ENCODE measurements around the gene ITGA5. TPM values are rescaled to one million over a fixed set of nuclear protein-coding genes. Genes with fewer than 3 reads are reported as not detected.

ITGA5 gene
- total RNA-seq, 1 experiment from 2014 or later: 8.0 TPM

DNA sequence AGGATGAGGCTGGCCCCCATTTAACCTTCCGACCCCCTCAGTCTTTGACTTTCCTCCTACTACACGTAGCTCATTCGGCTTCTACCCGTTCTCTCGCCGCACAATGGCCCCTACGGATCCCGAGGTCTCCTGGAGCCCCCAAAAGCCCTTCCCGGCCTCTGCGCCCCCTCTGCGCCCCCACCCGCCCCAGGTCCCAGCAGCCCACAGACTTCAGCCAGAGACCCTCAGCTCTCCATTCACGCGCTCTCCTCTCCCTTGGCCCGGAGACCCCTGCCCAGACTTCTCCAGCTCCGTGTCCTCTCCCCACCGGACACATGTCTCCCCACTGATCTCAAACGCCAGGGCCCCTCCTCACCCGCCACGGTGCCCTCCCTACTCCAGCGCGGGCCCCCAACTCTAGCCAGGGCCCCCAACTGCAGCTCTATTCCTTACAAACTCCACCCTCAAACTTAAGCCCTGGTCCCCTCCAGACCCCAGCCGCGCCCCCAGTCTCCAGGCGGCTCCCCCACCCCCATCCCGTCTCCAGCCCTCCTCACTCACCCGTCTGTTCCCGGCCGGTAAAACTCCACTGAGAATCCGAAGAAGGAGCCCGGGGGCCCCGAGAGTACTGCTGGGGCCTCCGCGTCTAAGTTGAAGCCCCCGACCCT is 502 bp downstream of the ITGA5 start:
- intact Hi-C loops (cut with micrococcal nuclease; ENCODE audit: unreplicated experiment): no loop called here
- Mint-ChIP-seq H3K27ac (ENCODE audit: unreplicated experiment) (peak overlapping the region; percentile 33), H3K4me1 (ENCODE audit: low read depth, unreplicated experiment) (peaks cover 36% of the 10 kb centered on the region), H3K36me3 (ENCODE audit: insufficient read depth, unreplicated experiment) (peaks cover 16% of the 10 kb centered on the region), H3K9me3 (ENCODE audit: low read depth, unreplicated experiment) (no peaks in the 10 kb centered on the region), H3K27me3 (ENCODE audit: unreplicated experiment) (peaks cover 29% of the 10 kb centered on the region), H3K4me3 (ENCODE audit: low read depth, unreplicated experiment) (peak overlapping the region; percentile 82)
- TF ChIP-seq, protein P1, sequence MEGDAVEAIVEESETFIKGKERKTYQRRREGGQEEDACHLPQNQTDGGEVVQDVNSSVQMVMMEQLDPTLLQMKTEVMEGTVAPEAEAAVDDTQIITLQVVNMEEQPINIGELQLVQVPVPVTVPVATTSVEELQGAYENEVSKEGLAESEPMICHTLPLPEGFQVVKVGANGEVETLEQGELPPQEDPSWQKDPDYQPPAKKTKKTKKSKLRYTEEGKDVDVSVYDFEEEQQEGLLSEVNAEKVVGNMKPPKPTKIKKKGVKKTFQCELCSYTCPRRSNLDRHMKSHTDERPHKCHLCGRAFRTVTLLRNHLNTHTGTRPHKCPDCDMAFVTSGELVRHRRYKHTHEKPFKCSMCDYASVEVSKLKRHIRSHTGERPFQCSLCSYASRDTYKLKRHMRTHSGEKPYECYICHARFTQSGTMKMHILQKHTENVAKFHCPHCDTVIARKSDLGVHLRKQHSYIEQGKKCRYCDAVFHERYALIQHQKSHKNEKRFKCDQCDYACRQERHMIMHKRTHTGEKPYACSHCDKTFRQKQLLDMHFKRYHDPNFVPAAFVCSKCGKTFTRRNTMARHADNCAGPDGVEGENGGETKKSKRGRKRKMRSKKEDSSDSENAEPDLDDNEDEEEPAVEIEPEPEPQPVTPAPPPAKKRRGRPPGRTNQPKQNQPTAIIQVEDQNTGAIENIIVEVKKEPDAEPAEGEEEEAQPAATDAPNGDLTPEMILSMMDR (IDR thresholded peaks at IDR 0.05; ENCODE audit: unreplicated experiment): no peak
- no TSS peak for BruUV-seq (replicated peaks)
- DNase-seq: no peak
- CTCF ChIA-PET: interaction anchor here (0.9 to 1.3 kb wide), 2 partner anchors 19 kb away, joined by 3 to 5 read pairs; no protein-coding TSS in a partner anchor

DNA sequence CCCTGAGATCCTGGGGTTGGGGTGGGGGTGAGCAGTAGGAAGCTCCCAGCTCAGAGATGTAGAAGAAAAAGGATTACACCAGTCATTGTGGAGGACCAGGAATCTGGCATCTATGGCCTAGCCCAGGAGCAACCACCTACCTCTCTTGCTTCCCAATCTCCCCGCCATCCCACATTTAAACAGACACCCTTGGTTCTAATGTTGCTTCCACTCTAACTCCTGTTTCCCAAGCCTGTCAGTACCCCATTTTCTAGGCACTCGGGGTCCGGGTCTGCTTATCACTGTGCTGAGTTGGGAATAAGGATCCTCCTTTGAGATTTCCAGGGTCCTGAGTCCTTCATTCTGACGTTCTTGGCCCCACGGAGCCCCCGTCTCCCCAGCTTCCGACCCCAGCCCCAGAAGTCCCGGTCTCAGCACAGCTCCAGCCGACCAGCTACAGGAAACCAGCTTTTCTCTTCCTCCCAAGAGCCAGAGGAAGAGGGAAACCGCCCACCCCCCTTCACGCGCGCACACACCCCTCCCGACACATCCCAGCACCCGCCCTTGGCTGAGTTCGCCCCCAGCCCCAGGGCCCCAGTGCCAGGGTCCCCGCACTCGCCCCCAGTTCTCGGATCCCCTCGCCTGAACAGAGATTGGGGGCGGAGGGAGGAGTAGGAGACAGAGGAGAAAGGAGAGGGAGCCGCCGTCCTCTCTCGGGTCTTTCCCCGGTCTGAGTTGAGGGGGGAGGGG is 1.2 kb downstream of the ITGA5 start:
- BruUV-seq (replicated peaks): no TSS peak

DNA sequence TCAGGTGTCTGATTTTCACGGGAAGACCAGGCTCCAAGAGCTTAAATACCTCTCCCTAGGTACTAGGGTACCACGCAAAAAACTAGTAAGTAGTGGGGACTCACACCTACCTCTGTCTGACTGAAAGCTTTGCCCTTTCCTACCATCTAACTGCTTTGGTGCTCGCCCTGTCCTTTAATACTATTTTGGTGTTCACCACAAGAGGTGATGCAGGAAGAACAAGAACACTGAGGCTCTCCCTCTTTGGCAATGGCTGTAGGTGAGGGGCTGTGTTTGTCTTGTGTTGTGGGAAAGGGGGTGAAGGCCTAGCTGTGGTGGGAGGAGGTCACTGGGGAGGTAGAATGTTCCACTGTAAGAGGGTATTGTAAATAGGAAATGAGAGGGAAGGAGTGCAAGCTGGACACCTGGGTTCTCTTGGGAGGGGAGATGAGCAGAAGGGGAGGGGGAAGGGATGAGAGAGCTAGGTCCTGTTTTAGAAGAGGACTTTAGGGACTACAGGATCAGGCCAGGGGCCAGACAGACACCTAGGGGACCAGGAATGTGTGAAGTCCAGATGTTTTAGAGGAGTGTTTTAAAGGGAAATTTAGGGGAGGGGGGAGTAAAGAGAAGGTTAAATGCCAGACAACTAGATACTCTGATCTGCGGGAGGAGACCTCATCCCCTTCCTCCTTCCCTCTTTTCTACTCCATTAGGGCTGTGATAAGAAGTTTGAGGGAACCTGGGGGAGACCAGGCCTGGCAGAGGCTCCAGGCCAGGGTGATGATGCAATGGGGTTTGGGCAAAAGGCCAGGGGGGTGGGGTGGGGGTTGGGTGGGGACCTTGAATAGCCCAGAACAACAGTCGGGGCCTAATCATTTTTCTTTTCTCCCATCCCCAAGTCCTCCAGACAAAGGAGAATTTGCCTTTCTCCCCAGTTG is 2.1 kb downstream of the ITGA5 start:
- CTCF ChIA-PET: interaction anchor here (1.0 kb wide), 1 partner anchor 17 kb away, joined by 5 read pairs; no protein-coding TSS in a partner anchor
- BruUV-seq (replicated peaks): TSS peak; percentile 37
- Mint-ChIP-seq H3K4me3 (ENCODE audit: low read depth, unreplicated experiment) (no peak overlapping the region), H3K27me3 (ENCODE audit: unreplicated experiment) (peaks cover 13% of the 10 kb centered on the region), H3K9me3 (ENCODE audit: low read depth, unreplicated experiment) (no peaks in the 10 kb centered on the region), H3K4me1 (ENCODE audit: low read depth, unreplicated experiment) (peaks cover 28% of the 10 kb centered on the region), H3K36me3 (ENCODE audit: insufficient read depth, unreplicated experiment) (peaks cover 16% of the 10 kb centered on the region), H3K27ac (ENCODE audit: unreplicated experiment) (no peak overlapping the region)
- no peak for DNase-seq
- TF ChIP-seq, protein P1 (IDR thresholded peaks at IDR 0.05; ENCODE audit: unreplicated experiment): no peak
- intact Hi-C loops (cut with micrococcal nuclease; ENCODE audit: unreplicated experiment): no loop called here

More for the DNA sequence above, 1.2 kb downstream of the ITGA5 start:
- Mint-ChIP-seq H3K4me3 (ENCODE audit: low read depth, unreplicated experiment) (peak overlapping the region; percentile 82), H3K4me1 (ENCODE audit: low read depth, unreplicated experiment) (peaks cover 29% of the 10 kb centered on the region), H3K27me3 (ENCODE audit: unreplicated experiment) (peaks cover 22% of the 10 kb centered on the region), H3K27ac (ENCODE audit: unreplicated experiment) (no peak overlapping the region), H3K36me3 (ENCODE audit: insufficient read depth, unreplicated experiment) (peaks cover 16% of the 10 kb centered on the region), H3K9me3 (ENCODE audit: low read depth, unreplicated experiment) (no peaks in the 10 kb centered on the region)
- TF ChIP-seq, protein P1 (IDR thresholded peaks at IDR 0.05; ENCODE audit: unreplicated experiment): no peak
- DNase-seq: no peak
- CTCF ChIA-PET: interaction anchor here (1.3 kb wide), 1 partner anchor 18 kb away, joined by 5 read pairs; no protein-coding TSS in a partner anchor
- intact Hi-C loops (cut with micrococcal nuclease; ENCODE audit: unreplicated experiment): no loop called here
